Caco-2 (cell line): ENCODE measurements around the gene CDKN2A. TPM values are rescaled to one million over a fixed set of nuclear protein-coding genes. Genes with fewer than 3 reads are reported as not detected.
A peak's percentile ranks its signal among the peaks of the same experiment; 100 is the strongest.
"Not testable (repeated sequence)": the region's sequence is repeated elsewhere in the genome, so short reads cannot be mapped to it uniquely, and the experiment has no call there.

Experiments
- BruUV-seq: library from RNA; stranded (reverse); fragments of 400-500 nt; replicated peaks from 2 replicates; lab custom pipeline; 2021; lab: Mats Ljungman, UMichigan
- CTCF ChIA-PET: fragments of 300-600 bp; sonication (Branson Sonifier 250); formaldehyde crosslinking; loops from one replicate; lab custom pipeline; 2022; ENCODE audit warnings: antibody characterized with exemption; lab: Charles Lee
- POLR2A ChIA-PET: fragments of 300-600 bp; sonication (Branson Sonifier 250); formaldehyde crosslinking; loops from one replicate; lab custom pipeline; 2022; ENCODE audit warnings: antibody characterized with exemption; lab: Charles Lee
- DNase-seq, 2 experiments: peaks; one replicate each; pipeline versions ENCODE4 v3.0.0 to v3.0.0-alpha.2; 2020 to 2022
- H3K27me3 ChIP-seq: replicated peaks from 2 replicates; pipeline ENCODE4 v1.6.0; 2011; ENCODE audit warnings: low read length; ENCODE audit not compliant: control insufficient read depth, insufficient read depth
- H3K36me3 ChIP-seq: 2 replicates; pipeline ENCODE4 v1.5.1; 2011; ENCODE audit warnings: low read length; ENCODE audit not compliant: control insufficient read depth, insufficient read depth
- H3K4me1 ChIP-seq: fragments of 250-450 bp; sonication (Bioruptor Pico); 2 replicates; pipeline ENCODE4 v1.5.1; 2020; ENCODE audit warnings: mild to moderate bottlenecking
- H3K4me3 ChIP-seq: 2 replicates; pipeline ENCODE4 v1.5.1; 2011; ENCODE audit warnings: low read depth, mild to moderate bottlenecking, control low read depth, low read length
- H3K9me3 ChIP-seq: fragments of 250-450 bp; sonication (Bioruptor Pico); 2 replicates; pipeline ENCODE4 v1.5.1; 2020; ENCODE audit warnings: mild to moderate bottlenecking, moderate library complexity
- H3K27ac Mint-ChIP-seq: one replicate; pipeline ENCODE4 v1.8.0; 2022; ENCODE audit warnings: mixed read lengths; ENCODE audit not compliant: unreplicated experiment
- H3K27me3 Mint-ChIP-seq: one replicate; pipeline ENCODE4 v1.8.0; 2022; ENCODE audit warnings: mixed read lengths; ENCODE audit not compliant: insufficient read depth, unreplicated experiment
- H3K36me3 Mint-ChIP-seq: one replicate; pipeline ENCODE4 v1.8.0; 2022; ENCODE audit warnings: mild to moderate bottlenecking, mixed read lengths; ENCODE audit not compliant: insufficient read depth, unreplicated experiment
- H3K4me1 Mint-ChIP-seq: one replicate; pipeline ENCODE4 v1.8.0; 2022; ENCODE audit warnings: low read depth, mixed read lengths; ENCODE audit not compliant: unreplicated experiment
- H3K4me3 Mint-ChIP-seq: one replicate; pipeline ENCODE4 v1.8.0; 2022; ENCODE audit warnings: mild to moderate bottlenecking, moderate library complexity, mixed read lengths; ENCODE audit not compliant: unreplicated experiment
- H3K9me3 Mint-ChIP-seq: one replicate; pipeline ENCODE4 v1.8.0; 2022; ENCODE audit warnings: mixed read lengths; ENCODE audit not compliant: unreplicated experiment
- CTCF ChIP-seq, 2 experiments: fragments of 200-600 bp in 1 of 2; IDR thresholded peaks; 1 replicate in 1 of 2; 2 replicates in 1 of 2; pipeline versions ENCODE4 v1.5.1 to v1.8.0; 2011 to 2022; ENCODE audit warnings: antibody characterized with exemption in 1 of 2, control low read depth in 1 of 2, inconsistent platforms in 1 of 2, low read depth in 1 of 2, low read length in 1 of 2, mild to moderate bottlenecking in 1 of 2, moderate library complexity in 1 of 2; ENCODE audit not compliant: insufficient read depth in 1 of 2, severe bottlenecking in 1 of 2, unreplicated experiment in 1 of 2
- intact Hi-C: fragments of 100-400 bp; cut with micrococcal nuclease; formaldehyde crosslinking; loops from one replicate; pipeline ENCODE4 v1.10.0; 2022; ENCODE audit not compliant: unreplicated experiment
- total RNA-seq: library from RNA; stranded (reverse); gene quantifications from 2 replicates; pipeline ENCODE4 v1.2.3, GENCODE V29; 2022

CDKN2A gene
- total RNA-seq, 1 experiment from 2014 or later: 48.0 TPM

- H3K36me3 Mint-ChIP-seq: peaks cover 4% of the 10 kb centered on the region
- H3K4me1 ChIP-seq: no peaks in the 10 kb centered on the region
- BruUV-seq: no TSS peak
- H3K4me3 ChIP-seq: peak overlapping the region; percentile 59
- no peak for TF ChIP-seq CTCF (IDR thresholded peaks at IDR 0.05; ENCODE audit: insufficient read depth in 1 of 2, low read depth in 1 of 2, low read length in 1 of 2, severe bottlenecking in 1 of 2, unreplicated experiment in 1 of 2)
- DNase-seq: peak in 1 of 2 experiments; percentile 28
- H3K36me3 ChIP-seq: no peaks in the 10 kb centered on the region
- no peaks in the 10 kb centered on the region for H3K27me3 Mint-ChIP-seq
- POLR2A ChIA-PET: no interaction called here
- H3K9me3 ChIP-seq: no peaks in the 10 kb centered on the region
- H3K9me3 Mint-ChIP-seq: no peaks in the 10 kb centered on the region
- intact Hi-C loops: loop anchor here (1.0 to 10.0 kb wide), 2 partner anchors 90 to 152 kb away; no protein-coding TSS in a partner anchor
- no peaks in the 10 kb centered on the region for H3K4me1 Mint-ChIP-seq
- H3K27ac Mint-ChIP-seq: no peak overlapping the region
- H3K4me3 Mint-ChIP-seq: peak overlapping the region; percentile 66
- no peaks in the 10 kb centered on the region for H3K27me3 ChIP-seq
- CTCF ChIA-PET: interaction anchor here (0.7 kb wide), 1 partner anchor 473 kb away, joined by 3 read pairs; no protein-coding TSS in a partner anchor
Observed at GRCh38 chr9:21964925-21965385, 29.2 kb downstream of the CDKN2A start.

GRCh38 chr9:21961569-21961968 lies 32.6 kb downstream of the CDKN2A start:
- POLR2A ChIA-PET: interaction anchor here (0.7 kb wide), 1 partner anchor 80 kb away, joined by 9 read pairs; no protein-coding TSS in a partner anchor
- H3K27me3 Mint-ChIP-seq: no peaks in the 10 kb centered on the region
- no peaks in the 10 kb centered on the region for H3K36me3 Mint-ChIP-seq

GRCh38 chr9:21959268-21959667 lies 34.9 kb downstream of the CDKN2A start:
- POLR2A ChIA-PET, H3K9me3 ChIP-seq: not testable (repeated sequence)

More at GRCh38 chr9:21961569-21961968, 32.6 kb downstream of the CDKN2A start:
- Histone ChIP-seq H3K27me3 (no peaks in the 10 kb centered on the region), H3K36me3 (no peaks in the 10 kb centered on the region), H3K4me3 (no peak overlapping the region), H3K9me3 (no peaks in the 10 kb centered on the region), H3K4me1 (no peaks in the 10 kb centered on the region)
- Mint-ChIP-seq H3K4me1 (no peaks in the 10 kb centered on the region), H3K9me3 (no peaks in the 10 kb centered on the region), H3K27ac (no peak overlapping the region), H3K4me3 (no peak overlapping the region)
- intact Hi-C loops: loop anchor here (10.0 kb wide), 1 partner anchor 87 kb away; no protein-coding TSS in a partner anchor
- TF ChIP-seq CTCF (IDR thresholded peaks at IDR 0.05; ENCODE audit: insufficient read depth in 1 of 2, low read depth in 1 of 2, low read length in 1 of 2, severe bottlenecking in 1 of 2, unreplicated experiment in 1 of 2): no peak
- CTCF ChIA-PET: no interaction called here
- DNase-seq: no peak
- BruUV-seq: no TSS peak

More at GRCh38 chr9:21959268-21959667, 34.9 kb downstream of the CDKN2A start:
- H3K9me3 Mint-ChIP-seq, H3K27me3 Mint-ChIP-seq, DNase-seq, H3K4me1 Mint-ChIP-seq, H3K4me1 ChIP-seq, CTCF ChIA-PET, H3K36me3 Mint-ChIP-seq, BruUV-seq, H3K36me3 ChIP-seq, intact Hi-C loops, H3K4me3 ChIP-seq, H3K27me3 ChIP-seq, H3K27ac Mint-ChIP-seq, H3K4me3 Mint-ChIP-seq: not testable (repeated sequence)
